C4-2B (cell line): ENCODE data around the gene ALX3.

Source experiments
- ZFX ChIP-seq: fragments of 450-650 bp; IDR thresholded peaks from 2 replicates; pipeline ENCODE4 v1.6.1; 2017
- TF ChIP-seq, protein P1 (sequence below): fragments of 450-650 bp; conservative IDR thresholded peaks from 2 replicates; pipeline ENCODE4 v1.5.1; 2017; ENCODE audit warnings: mild to moderate bottlenecking

DNA sequence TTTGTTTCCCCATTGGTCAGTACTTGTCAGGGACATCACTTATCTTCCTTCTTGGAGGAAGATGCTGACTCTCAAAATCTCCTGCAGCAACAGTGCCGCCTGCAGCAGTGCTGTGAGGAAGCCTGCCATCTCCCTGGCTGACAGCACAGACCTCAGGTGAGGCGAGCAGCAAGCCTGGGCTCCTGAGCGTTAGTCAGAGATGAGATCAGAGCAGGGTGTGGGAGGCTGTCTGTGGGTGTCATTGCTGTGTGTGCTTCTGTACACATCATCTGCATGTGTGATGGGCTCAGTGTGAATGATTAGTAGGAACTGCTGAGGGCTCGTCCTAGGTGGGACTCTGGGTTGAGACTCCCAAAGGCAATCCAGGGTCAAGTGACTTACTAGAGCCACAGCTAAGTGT lies 29.9 kb downstream of the ALX3 start:
- TF ChIP-seq, protein P1, sequence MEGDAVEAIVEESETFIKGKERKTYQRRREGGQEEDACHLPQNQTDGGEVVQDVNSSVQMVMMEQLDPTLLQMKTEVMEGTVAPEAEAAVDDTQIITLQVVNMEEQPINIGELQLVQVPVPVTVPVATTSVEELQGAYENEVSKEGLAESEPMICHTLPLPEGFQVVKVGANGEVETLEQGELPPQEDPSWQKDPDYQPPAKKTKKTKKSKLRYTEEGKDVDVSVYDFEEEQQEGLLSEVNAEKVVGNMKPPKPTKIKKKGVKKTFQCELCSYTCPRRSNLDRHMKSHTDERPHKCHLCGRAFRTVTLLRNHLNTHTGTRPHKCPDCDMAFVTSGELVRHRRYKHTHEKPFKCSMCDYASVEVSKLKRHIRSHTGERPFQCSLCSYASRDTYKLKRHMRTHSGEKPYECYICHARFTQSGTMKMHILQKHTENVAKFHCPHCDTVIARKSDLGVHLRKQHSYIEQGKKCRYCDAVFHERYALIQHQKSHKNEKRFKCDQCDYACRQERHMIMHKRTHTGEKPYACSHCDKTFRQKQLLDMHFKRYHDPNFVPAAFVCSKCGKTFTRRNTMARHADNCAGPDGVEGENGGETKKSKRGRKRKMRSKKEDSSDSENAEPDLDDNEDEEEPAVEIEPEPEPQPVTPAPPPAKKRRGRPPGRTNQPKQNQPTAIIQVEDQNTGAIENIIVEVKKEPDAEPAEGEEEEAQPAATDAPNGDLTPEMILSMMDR: no peak
- no peak for TF ChIP-seq ZFX
